Measurements from ENCODE around the gene UQCR11.

The UQCR11 gene

DNA sequence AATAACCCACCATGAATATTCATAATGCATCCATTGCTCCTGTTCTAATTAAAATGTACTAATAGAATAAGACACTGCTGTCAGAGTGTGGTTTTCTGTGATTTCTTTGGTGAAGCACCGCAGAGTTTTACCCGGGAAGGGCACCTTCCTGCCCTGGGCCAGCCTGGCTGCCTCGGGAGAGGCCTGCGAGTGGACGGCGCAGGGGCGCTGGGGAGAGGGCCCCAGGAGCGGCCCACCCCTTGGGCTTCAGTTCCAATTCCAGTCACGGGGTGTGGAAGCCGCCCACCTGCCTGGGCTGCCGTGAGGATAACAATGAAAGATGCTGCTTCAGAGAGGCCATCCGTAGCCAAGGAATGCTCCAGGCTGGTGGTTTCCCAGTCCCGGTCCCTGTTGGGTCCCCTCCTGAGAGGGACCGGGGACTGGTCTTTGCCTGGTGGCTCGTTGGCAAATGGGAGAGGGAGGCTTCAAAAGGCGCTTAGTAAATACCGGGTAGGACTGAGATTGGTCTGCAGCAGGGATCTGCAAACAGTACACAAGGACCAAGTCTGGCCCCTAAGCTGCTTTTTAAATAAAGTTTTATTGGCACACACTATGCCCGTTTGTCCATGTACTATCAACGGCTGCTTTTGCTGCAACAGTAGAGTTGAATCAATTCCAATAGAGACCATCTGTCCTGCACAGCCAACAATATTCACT, 29.1 kb upstream of the UQCR11 start:
- DNase-seq, result no peak

GRCh38 chr19:1633269-1633826, 28.1 kb upstream of the UQCR11 start:
- no peak for DNase-seq

- no peak for DNase-seq
Observed at GRCh38 chr19:1632462-1633268, 27.4 kb upstream of the UQCR11 start.

DNA sequence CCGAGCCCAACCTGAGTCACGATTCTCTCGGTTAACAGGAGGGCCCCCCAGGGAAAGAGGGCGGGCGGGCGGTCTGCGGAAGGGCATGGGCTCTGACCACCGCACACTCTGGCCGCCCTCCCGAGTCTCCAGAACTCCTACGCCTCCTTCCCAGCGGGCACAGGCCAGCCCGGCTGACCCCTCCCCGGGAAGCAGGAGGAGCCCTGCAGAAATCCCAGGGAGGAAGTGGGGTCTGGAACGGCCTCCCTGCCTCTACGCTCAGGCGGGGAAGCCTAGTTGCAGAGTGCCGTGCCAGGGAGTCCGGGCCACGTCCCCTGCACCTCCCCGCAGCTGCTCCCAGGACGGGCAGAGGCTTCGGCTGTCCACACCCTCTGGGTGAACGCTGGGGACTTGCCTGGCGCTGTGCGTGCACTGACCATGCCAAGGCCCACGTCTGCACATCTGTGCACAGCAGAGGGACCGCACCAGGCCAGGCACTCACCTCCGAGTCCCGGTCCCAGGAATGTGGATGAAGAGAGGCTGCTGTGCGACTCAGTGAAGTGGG, 26.4 kb upstream of the UQCR11 start:
- no peak for DNase-seq

DNA sequence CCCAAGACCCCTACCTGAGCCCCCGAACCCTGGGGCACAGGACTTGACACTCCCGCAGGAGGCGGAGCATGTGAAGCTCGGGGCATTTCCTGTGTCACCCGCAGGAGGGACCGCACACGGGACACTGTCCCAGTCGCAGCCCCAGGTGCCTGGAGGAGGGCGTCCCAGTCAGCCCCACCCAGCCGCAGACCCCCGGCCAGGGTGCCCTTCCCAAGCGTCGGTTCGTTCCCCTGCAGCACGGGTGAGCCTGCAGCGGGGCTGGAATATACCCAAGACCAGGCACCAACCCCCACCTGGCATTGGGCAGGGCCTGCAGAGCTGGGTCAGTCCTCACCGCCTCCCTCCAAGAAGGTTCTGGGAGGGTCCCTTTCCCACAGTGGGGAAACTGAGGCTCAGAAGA, 25.5 kb upstream of the UQCR11 start:
- DNase-seq, result no peak

- no peak for DNase-seq
Observed at GRCh38 chr19:1630012-1630411, 24.8 kb upstream of the UQCR11 start.

- no peak for DNase-seq
Observed at GRCh38 chr19:1629256-1629808, 24.1 kb upstream of the UQCR11 start.

DNA sequence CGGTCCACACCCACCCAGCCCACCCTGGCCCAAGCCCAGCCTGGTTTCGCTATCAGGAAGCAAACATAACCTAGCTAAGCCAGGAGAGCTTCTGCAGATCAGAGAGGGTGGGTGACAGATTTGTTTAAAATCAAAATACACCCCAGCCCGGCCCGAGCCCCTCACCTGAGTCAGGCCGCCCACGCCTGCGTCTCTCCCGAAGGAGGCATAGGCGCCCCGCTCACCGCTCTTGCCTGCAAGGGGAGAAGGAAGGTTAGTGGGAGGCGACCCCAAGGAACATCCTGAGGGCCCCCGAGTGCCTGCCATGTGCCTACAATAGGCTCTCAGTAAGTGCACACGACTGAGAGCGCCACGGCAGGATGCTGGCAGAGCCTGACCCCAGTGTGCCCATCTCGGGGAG, 21.9 kb upstream of the UQCR11 start:
- no peak for DNase-seq

DNA sequence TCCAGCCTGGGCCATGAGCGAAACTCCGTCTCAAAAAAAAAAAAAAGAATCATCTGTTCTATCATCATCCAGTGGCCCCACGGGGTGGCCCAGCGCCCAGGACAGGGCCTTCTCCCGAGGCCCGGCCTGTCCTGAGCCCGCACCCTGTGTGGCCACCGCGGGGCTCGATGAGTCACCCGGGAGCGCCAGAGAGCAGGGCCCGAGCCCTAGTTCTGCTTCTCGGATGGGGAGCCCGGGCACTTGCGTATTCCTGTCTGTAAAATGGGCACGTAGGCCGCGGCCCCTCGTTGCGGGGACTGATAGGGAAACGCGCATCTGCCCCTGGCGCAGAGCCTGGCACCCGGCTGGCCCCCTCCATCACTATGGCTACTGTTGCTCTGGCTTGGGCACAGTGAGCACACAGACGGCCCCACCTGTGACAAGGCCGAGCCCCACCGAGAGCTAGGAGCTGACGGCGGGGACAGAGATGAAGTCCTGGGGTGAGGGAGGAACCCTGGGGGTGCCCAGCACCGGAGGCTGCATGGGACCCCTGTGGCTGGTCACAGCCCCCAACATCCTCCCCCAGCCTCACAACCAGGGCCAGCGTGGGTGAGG, 21.3 kb upstream of the UQCR11 start:
- DNase-seq, result no peak

DNA sequence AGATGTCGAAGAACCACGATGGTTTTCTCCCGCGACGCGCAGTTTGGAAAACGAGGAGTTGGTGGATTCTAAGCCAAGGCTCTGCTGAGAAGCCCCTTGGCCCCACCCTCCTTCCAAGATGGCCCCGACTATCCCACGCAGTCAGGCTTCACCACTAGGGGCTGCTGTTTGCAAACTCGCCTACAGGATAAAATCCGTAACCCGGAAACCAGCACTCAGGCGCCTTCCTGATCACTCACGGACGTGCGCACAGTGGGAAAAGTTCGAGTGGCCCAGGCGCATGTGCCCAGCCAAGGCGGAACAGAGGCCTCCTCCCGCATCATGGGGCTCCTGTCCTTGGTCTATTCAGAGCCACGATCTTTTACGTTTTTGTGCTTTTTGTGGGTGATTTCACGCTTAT, 19.2 kb upstream of the UQCR11 start:
- DNase-seq, result peak; percentile 69

DNA sequence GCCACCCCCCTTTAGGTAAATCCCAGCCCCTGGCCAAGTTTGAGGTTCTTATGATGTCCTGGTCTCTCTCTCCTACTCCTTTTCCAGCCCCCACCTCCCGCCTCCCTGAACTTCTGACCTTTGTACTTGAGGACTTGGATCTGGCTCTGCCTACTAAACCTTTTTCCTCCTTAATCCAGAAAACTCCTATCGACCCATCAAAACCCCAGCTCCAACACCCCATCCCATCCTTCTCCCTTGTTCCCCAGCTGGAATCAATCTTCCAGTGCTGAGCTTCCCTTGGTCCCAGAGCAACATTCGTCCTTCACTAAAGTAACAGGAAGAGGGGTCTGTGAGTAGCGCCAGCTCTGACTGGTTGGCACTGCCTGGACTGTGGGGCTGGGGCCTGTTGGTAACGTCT, 17.3 kb upstream of the UQCR11 start:
- DNase-seq, result no peak

DNA sequence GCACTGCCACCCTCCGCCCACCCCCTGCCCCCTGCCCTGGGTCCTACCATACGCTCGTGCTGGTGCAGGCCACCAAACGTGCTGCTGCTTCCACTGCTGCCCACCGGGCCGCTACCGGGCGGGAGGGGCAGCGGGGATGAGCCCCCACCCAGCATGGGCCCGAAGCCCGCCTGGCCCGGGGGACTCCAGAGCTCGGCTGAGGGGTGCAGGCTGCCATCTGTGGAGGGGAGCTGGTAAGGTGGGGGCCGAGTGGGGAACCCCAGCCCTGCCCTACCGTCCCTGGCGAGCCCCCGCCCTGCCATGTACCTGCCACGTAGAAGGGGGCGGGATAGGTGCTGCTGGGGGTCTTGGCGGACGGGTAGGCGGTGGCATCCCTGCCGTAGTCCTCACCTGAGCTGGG, 16.7 kb upstream of the UQCR11 start:
- DNase-seq, result no peak

- no peak for DNase-seq
Observed at GRCh38 chr19:1621574-1621973, 16.3 kb upstream of the UQCR11 start.

GRCh38 chr19:1621021-1621420, 15.8 kb upstream of the UQCR11 start:
- no peak for DNase-seq

DNA sequence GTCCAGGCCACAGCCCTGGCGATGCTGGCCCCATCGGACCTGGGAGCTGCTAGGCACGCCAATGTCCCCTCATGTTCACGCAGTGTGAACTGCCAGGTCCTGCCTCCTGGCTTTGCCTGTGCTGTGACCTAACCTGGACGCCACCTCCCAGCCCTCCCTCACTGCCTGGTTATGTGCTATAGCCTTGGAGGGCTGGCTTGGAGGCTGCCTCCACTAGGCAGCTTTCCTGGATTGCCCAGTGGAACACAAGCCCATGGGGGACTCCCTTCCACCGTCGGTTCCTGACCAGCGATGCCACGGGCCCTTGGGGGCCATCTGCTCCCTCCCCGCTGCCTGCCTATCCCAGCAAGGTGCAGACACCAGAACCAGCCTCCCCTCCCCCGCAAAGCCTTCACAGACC, 15.2 kb upstream of the UQCR11 start:
- no peak for DNase-seq

DNA sequence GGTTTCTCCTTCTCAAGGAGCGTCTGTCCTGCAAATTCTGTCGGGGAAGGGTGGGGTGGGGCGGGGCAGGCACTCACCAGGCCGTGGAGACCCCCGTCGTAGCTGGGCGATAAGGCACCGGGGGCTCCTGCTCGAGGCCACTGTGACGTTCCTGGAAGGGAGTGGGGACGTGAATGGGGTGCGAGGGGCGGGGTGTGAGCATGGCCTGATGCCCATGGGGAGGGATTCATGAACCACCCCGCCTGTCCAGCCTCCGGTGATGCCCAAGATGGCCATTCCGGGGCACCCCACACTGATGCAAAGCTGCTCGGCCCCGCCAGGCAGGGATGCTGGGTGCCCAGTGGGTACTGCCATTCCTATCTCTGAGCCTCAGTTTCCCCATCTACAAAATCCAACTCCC, 14.4 kb upstream of the UQCR11 start:
- DNase-seq, result no peak

DNA sequence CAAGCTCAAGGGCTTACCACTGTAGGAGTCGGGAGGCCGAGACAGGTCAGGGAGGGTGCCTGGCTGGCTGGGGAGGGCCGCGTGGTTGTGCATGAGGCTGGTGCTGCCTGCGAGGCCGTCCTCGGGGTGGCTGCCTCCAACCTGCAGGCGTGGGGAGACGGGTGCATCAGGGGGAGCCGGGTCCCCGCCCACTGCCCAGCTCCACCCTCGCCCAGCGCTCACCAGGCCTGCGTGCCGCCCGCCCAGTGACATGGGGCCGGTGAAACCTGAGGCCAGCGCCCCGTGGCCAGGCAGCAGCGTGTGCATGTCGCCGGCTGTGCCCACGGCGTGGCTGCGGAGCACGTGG, 13.8 kb upstream of the UQCR11 start:
- DNase-seq, result no peak

- peak; percentile 47 for DNase-seq
Observed at GRCh38 chr19:1618157-1619093, 13.2 kb upstream of the UQCR11 start.

DNA sequence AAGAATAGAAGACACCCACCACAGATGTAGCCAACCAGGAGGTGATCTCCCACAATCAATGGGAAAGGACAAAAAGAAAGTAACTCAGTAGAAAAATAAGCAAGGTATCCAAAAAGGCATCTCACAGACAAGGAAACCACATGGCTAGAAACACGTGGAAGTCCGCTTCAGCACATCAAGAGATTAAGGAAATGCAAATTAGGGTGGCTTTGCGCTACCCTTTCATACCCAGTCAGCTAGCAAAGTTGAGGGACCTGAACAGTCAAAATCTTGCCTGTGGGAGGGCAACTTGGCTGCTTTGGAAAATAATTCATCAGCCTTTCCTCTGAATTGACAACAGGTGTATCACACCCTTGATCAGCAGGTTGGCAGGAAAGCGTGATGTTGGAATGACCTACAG, 11.6 kb upstream of the UQCR11 start:
- peak; percentile 43 for DNase-seq

GRCh38 chr19:1616396-1616795, 11.1 kb upstream of the UQCR11 start:
- no peak for DNase-seq

- DNase-seq, result no peak
Observed at GRCh38 chr19:1615156-1615765, 10.0 kb upstream of the UQCR11 start.
